Mammary epithelial cell (primary cell): Measurements from ENCODE around the gene CCDC78.

Experiments used
- CTCF ChIP-seq, 2 donors: IDR thresholded peaks in 1 of 2; conservative IDR thresholded peaks in 1 of 2; 2 replicates each; pipeline ENCODE4 v1.5.1; 2011 to 2012; ENCODE audit warnings: inconsistent platforms in 2 of 2, low read length in 2 of 2, mild to moderate bottlenecking in 2 of 2, control low read depth in 1 of 2, low read depth in 1 of 2; ENCODE audit not compliant: insufficient read depth in 1 of 2; ENCODE audit errors: extremely low read depth in 1 of 2
- EZH2 ChIP-seq: IDR thresholded peaks from 2 replicates; pipeline ENCODE4 v1.6.1; 2012; ENCODE audit warnings: low read length, inconsistent platforms, borderline replicate concordance

- no peak for TF ChIP-seq CTCF (conservative IDR thresholded peaks at IDR 0.05 in 1 of 2, IDR thresholded peaks at IDR 0.05 in 1 of 2; ENCODE audit: extremely low read depth in 1 of 2, insufficient read depth in 1 of 2, low read depth in 1 of 2, low read length in 2 of 2)
- no peak for TF ChIP-seq EZH2
Measured at GRCh38 chr16:716768-717325, 9.4 kb downstream of the CCDC78 start.
